ENCODE data around the gene TUBG2. TPM values are rescaled to one million over a fixed set of nuclear protein-coding genes. Genes with fewer than 3 reads are reported as not detected.

TUBG2 gene
- total RNA-seq, 1 experiment from 2014 or later, result 20.9 TPM

GRCh38 chr17:42667088-42667951 is 8.2 kb downstream of the TUBG2 start:
- 0 out of 4 replicates have a peak overlapping the region, but pooled peaks of 1 of the 2 experiments have one; percentile 18 for H3K4me3 ChIP-seq (replicated peaks in 1 of 2; ENCODE audit: low read depth in 1 of 2, low read length in 2 of 2)
- H4K20me1 ChIP-seq (ENCODE audit: insufficient read depth), result no peaks in the 10 kb centered on the region; the same call in 1 of the 2 replicates
- H3K9me2 ChIP-seq (ENCODE audit: insufficient read depth), result no peaks in the 10 kb centered on the region
- no TSS peak for BruUV-seq (replicated peaks)
- peaks cover 13 to 28% of the 10 kb centered on the region in 2 experiments; a peak in 2 of 4 replicates for H3K36me3 ChIP-seq (ENCODE audit: control insufficient read depth in 1 of 2, insufficient read depth in 2 of 2, low read length in 2 of 2)
- H3K4me2 ChIP-seq (ENCODE audit: low read length), result peak overlapping the region; percentile 60
- intact Hi-C loops (cut with micrococcal nuclease), result no loop called here
- H3K27ac ChIP-seq (ENCODE audit: low read depth, low read length), result peak overlapping the region; percentile 62
- CTCF ChIA-PET, result interaction anchor here (1.1 to 3.4 kb wide), 4 partner anchors 9 to 89 kb away, joined by 3 to 14 read pairs (median 4); partner anchors contain the start of genes CCR10 and PLEKHH3
- H3K27me3 ChIP-seq (ENCODE audit: insufficient read depth, low read length), result no peaks in the 10 kb centered on the region
- no peaks in the 10 kb centered on the region for H3K79me2 ChIP-seq (ENCODE audit: insufficient read depth, low read length)
- peak; percentile 97 for ATAC-seq
- no peaks in the 10 kb centered on the region for H3K9me3 ChIP-seq (ENCODE audit: control insufficient read depth in 1 of 2, insufficient read depth in 1 of 2, low read depth in 1 of 2, low read length in 2 of 2)
- TF ChIP-seq SP1 (IDR thresholded peaks at IDR 0.05; ENCODE audit: low read depth), result peak; percentile 85
- no peak for TF ChIP-seq EZH2 (IDR thresholded peaks at IDR 0.05)
- TF ChIP-seq POLR2AphosphoS5 (IDR thresholded peaks at IDR 0.05; ENCODE audit: low read depth, low read length), result peak; percentile 73
- TF ChIP-seq ATF3 (IDR thresholded peaks at IDR 0.05), result no peak
- peak; percentile 88 for TF ChIP-seq JUND (IDR thresholded peaks at IDR 0.05)
- no peak for TF ChIP-seq EGR1 (IDR thresholded peaks at IDR 0.05; ENCODE audit: low read depth)
- peak; percentile 22 for TF ChIP-seq YY1 (IDR thresholded peaks at IDR 0.05; ENCODE audit: extremely low read depth, insufficient replicate concordance, low read depth, low read length)
- TF ChIP-seq EZH2phosphoT487 (IDR thresholded peaks at IDR 0.05; ENCODE audit: borderline replicate concordance), result no peak
- no peak for TF ChIP-seq RAD21 (IDR thresholded peaks at IDR 0.05; ENCODE audit: low read depth)
- no peak for TF ChIP-seq CTCF (IDR thresholded peaks at IDR 0.05 in 2 of 3, conservative IDR thresholded peaks at IDR 0.05 in 1 of 3; ENCODE audit: borderline replicate concordance in 1 of 3, insufficient read depth in 1 of 3, low read depth in 2 of 3, low read length in 2 of 3)
- peak; percentile 87 for DNase-seq (ENCODE audit: low read depth, low spot score)
- peaks cover 20% of the 10 kb centered on the region in 2 experiments for H3K4me1 ChIP-seq (ENCODE audit: control insufficient read depth in 1 of 2, insufficient read depth in 2 of 2, low read length in 2 of 2)
- RAD21 ChIA-PET (ENCODE audit: low non-redundant PET in 1 of 2, low total read pairs in 2 of 2, uncharacterized antibody in 2 of 2, unreplicated experiment in 2 of 2), result interaction anchor here in 1 of 2 experiments (1.0 kb wide), 1 partner anchor 12 kb away, joined by 3 read pairs; no protein-coding TSS in a partner anchor
- POLR2A ChIA-PET, result interaction anchor here (1.0 to 2.5 kb wide), 2 partner anchors 8 to 10 kb away, joined by 3 to 12 read pairs; partner anchors contain the start of genes PLEKHH3 and TUBG2
- no peak overlapping the region for H2AFZ ChIP-seq (ENCODE audit: low read depth, low read length, poor library complexity, severe bottlenecking)
- H3K9ac ChIP-seq (ENCODE audit: low read length), result peak overlapping the region; percentile 31
